ENCODE results near the gene RNF213.

The RNF213 gene

DNA sequence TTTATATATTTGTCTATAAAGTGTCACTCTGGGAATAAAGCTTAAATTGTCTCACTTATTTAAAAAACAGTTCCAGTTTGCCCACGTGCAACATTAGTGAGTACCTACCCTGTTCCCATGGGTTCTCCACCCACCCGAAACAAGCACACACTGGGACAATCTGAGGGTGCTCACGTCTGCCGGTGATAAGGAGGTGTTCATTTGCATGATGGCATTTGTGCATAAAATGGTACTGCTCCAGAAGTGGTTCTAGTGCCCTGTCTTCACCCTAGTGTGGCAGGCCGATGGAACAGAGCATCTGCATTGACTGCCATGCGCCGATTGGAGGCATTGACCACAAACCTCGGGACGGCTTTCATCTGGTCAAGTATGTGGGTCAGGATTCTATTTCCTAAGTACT is 118.7 kb downstream of the RNF213 start:
- no peak overlapping the region for H3K4me3 Mint-ChIP-seq
- peaks cover 20% of the 10 kb centered on the region for H3K4me1 Mint-ChIP-seq
- H3K36me3 Mint-ChIP-seq (ENCODE audit: low read depth): peaks cover 44% of the 10 kb centered on the region
- no peaks in the 10 kb centered on the region for H3K9me3 Mint-ChIP-seq
- H3K27me3 Mint-ChIP-seq (ENCODE audit: low read depth): no peaks in the 10 kb centered on the region
- TF ChIP-seq CTCF (IDR thresholded peaks at IDR 0.05; ENCODE audit: unreplicated experiment in 3 of 3): no peak
- H3K27ac Mint-ChIP-seq: no peak overlapping the region

GRCh38 chr17:80380068-80380467 is 119.4 kb downstream of the RNF213 start:
- Mint-ChIP-seq H3K27ac (no peak overlapping the region), H3K4me3 (no peak overlapping the region), H3K9me3 (no peaks in the 10 kb centered on the region), H3K36me3 (ENCODE audit: low read depth) (peaks cover 39% of the 10 kb centered on the region), H3K4me1 (peaks cover 24% of the 10 kb centered on the region), H3K27me3 (ENCODE audit: low read depth) (no peaks in the 10 kb centered on the region)
- no peak for TF ChIP-seq CTCF (IDR thresholded peaks at IDR 0.05; ENCODE audit: unreplicated experiment in 3 of 3)

- H3K4me3 Mint-ChIP-seq: no peak overlapping the region
- no peaks in the 10 kb centered on the region for H3K9me3 Mint-ChIP-seq
- no peak for TF ChIP-seq CTCF (IDR thresholded peaks at IDR 0.05; ENCODE audit: unreplicated experiment in 3 of 3)
- peaks cover 28% of the 10 kb centered on the region for H3K4me1 Mint-ChIP-seq
- peaks cover 39% of the 10 kb centered on the region for H3K36me3 Mint-ChIP-seq (ENCODE audit: low read depth)
- H3K27ac Mint-ChIP-seq: no peak overlapping the region
- H3K27me3 Mint-ChIP-seq (ENCODE audit: low read depth): no peaks in the 10 kb centered on the region
Observed at GRCh38 chr17:80380555-80381002, 119.9 kb downstream of the RNF213 start.

DNA sequence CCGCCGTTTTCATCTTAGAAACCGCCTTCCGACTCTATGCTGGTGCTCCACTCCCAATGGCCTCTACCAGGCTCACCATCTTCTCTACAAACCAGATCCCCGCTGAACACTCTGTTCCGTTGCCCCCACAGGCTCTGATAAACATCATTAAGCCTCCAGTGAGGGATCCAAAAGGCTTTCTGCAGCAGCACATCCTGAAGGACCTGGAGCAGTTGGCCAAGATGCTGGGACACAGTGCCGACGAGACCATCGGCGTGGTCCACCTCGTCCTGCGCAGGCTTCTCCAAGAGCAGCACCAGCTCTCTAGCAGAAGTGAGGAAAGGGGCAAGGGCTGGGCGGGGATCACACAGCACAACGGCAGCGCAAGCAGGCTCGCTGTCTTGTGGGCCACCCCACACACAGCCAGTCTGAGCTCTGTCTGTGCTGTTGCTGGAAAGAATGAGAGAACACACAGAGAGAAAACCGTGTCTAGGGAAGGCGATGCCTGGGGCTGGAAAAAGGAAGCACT is 120.8 kb downstream of the RNF213 start:
- H3K9me3 Mint-ChIP-seq: no peaks in the 10 kb centered on the region
- peaks cover 39% of the 10 kb centered on the region for H3K36me3 Mint-ChIP-seq (ENCODE audit: low read depth)
- H3K27me3 Mint-ChIP-seq (ENCODE audit: low read depth): no peaks in the 10 kb centered on the region
- peaks cover 28% of the 10 kb centered on the region for H3K4me1 Mint-ChIP-seq
- TF ChIP-seq CTCF (IDR thresholded peaks at IDR 0.05; ENCODE audit: unreplicated experiment in 3 of 3): no peak
- H3K27ac Mint-ChIP-seq: no peak overlapping the region
- no peak overlapping the region for H3K4me3 Mint-ChIP-seq

DNA sequence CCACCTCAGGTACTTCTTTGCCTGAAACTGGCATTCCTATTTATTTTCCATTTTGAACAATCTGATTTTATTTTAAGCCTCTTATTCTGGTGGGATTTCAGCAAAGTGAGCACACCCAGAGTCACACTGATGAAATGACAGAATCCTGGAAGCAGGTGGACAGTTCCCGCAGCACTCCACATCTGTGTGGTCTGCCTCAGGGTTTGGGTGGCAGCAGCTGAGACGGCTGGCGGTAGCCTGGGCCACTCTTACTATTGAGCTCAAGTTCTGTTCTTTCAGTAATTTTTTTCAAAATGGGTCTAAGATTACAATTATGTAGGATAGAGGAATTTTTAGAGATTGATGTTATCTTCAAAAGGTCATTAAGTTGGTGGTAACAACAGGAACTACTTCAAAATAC is 121.8 kb downstream of the RNF213 start:
- Mint-ChIP-seq H3K27me3 (ENCODE audit: low read depth) (no peaks in the 10 kb centered on the region), H3K36me3 (ENCODE audit: low read depth) (peaks cover 29% of the 10 kb centered on the region), H3K4me3 (no peak overlapping the region), H3K9me3 (no peaks in the 10 kb centered on the region), H3K4me1 (peaks cover 28% of the 10 kb centered on the region), H3K27ac (no peak overlapping the region)
- no peak for TF ChIP-seq CTCF (IDR thresholded peaks at IDR 0.05; ENCODE audit: unreplicated experiment in 3 of 3)

DNA sequence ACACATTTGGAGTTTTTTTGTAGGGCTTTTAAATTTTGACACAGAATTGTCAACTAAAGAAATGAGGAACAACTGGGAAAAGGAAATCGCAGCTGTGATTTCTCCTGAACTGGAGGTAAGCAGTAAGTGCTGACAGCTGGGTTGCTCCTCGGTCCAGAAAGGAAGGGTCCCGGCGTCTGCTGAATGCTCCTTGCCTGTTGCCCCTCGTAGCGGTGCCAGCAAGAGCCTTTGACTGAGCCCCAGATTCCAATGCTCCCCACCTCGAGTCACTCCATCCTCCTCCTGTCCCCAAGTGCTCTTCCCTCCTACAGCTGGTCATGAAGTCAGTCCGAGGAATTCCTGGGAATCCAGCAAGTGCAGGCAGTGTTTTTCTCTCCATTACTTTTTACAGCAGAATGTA is 122.3 kb downstream of the RNF213 start:
- Mint-ChIP-seq H3K27me3 (ENCODE audit: low read depth) (no peaks in the 10 kb centered on the region), H3K36me3 (ENCODE audit: low read depth) (peaks cover 27% of the 10 kb centered on the region), H3K4me3 (no peak overlapping the region), H3K27ac (peak overlapping the region in 1 of 3 experiments; percentile 34), H3K9me3 (no peaks in the 10 kb centered on the region), H3K4me1 (peaks cover 28% of the 10 kb centered on the region)
- no peak for TF ChIP-seq CTCF (IDR thresholded peaks at IDR 0.05; ENCODE audit: unreplicated experiment in 3 of 3)
